ENCODE measurements around the gene EHBP1L1.

The EHBP1L1 gene

GRCh38 chr11:65560555-65561418 lies 15.1 kb upstream of the EHBP1L1 start:
- DNase-seq (ENCODE audit: low spot score) = no peak

DNA sequence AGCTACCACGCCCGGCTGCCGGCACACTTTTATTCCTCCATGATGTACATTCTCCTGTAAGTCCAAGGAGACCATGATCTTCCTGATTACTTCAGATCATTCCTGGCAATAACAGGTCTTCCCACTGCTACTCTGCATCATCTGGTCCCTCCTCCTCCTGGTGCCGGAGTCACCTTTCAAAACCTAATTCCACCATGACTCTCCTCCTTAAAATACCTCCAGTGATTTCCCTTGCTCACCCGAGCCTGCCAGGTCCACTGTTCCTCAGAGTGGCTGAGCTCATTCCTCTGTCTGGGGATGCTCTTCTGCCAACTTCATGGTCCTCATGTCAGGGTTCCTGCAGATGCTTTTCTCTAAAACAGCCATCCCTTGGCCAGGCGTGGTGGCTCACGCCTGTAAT lies 13.8 kb upstream of the EHBP1L1 start:
- DNase-seq (ENCODE audit: low spot score) = no peak

GRCh38 chr11:65562788-65563187 lies 13.1 kb upstream of the EHBP1L1 start:
- no peak for DNase-seq (ENCODE audit: low spot score)

GRCh38 chr11:65563601-65564000 lies 12.3 kb upstream of the EHBP1L1 start:
- DNase-seq (ENCODE audit: low spot score) = no peak

GRCh38 chr11:65564879-65565559 lies 10.8 kb upstream of the EHBP1L1 start:
- peak; percentile 43 for DNase-seq (ENCODE audit: low spot score)

DNA sequence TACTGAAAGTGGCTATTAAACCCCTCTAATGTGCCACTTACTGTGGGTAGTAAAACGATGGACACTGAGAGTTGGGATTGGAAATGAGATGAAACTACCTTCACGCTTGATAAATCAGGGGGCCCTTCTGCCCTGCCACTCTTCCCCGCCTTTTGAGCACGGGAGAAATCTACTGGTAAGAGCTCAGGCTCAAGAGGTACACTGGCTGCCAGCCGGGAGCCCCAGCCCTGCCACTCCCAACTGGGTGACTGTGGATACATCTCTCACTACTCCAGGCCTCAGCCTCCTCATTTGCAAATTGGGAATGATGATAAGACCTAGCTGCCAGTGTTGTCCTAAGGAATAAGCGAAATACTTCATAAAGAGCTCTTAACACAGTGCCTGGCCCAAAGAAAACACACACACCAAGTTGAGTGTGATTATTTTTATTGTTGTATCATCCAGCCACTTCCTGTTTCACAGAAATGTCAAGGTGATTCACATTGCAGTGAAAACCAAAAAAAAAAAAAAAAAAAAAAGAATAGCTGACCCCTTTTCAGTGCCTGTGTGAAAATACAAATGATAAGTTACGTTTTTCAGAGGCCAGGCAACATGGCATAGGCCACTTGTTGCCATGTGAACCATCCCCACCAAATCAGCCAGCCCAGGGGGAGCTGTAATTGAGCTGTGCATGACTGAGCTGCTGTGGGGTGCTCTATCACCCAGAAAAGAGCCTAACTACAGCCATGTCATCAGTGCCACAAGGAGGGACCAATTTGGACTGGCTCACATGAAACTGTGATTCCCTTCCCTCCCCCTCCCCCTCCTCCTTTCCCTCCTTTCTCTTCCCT lies 10.0 kb upstream of the EHBP1L1 start:
- peak; percentile 86 for DNase-seq (ENCODE audit: low spot score)

GRCh38 chr11:65569164-65569972 lies 6.5 kb upstream of the EHBP1L1 start:
- DNase-seq (ENCODE audit: low spot score) = no peak

DNA sequence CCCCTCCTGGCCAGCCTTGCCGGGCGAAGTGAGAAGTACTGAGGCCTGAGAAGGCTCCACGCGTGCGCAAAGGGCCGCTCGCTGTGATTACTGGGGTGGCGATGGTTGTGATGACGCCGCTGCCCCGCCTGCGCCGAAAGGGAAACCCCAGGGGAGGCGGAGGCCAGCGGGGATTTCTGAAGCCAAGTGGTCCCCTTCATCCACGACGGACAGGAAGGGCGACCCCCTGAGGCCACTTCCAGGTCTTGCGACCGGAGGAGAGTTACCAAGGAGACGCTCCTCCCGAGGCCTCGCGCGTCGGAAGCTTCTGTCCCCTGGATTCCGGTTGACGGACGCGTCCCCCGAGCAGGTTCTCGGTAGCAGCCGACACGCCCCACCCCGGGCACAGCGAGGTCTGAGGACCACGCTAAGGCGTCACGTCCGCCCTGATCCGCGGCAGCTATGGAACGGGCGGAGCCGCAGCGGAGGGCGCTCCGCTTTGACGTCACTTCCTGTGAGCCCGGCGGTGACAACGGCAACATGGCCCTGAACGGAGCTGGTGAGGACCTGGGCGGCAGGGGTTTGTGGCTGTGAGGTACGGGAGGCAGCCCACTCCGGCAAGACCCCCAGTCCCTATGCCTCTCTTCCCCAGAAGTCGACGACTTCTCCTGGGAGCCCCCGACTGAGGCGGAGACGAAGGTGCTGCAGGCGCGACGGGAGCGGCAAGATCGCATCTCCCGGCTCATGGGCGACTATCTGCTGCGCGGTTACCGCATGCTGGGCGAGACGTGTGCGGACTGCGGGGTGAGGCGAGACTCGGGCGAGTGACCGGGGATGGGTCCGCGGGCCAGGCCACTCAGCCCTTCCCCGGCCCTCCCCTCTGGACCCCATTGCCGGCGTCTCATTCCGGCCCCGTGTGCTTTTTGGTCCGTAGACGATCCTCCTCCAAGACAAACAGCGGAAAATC lies 5.6 kb upstream of the EHBP1L1 start, which contains the start of gene ZNRD2:
Gene ZNRD2, plus strand, starts transcription at position 505 of the 946 bp plus-strand sequence. Its CDS starts 15 bp downstream, at position 520.
- peak; percentile 98 for DNase-seq (ENCODE audit: low spot score)

- no peak for DNase-seq (ENCODE audit: low spot score)
These were observed 4.4 kb upstream of the EHBP1L1 start for GRCh38 chr11:65571420-65571819.

GRCh38 chr11:65571940-65572339 lies 3.9 kb upstream of the EHBP1L1 start:
- DNase-seq (ENCODE audit: low spot score) = no peak

- peak; percentile 88 for DNase-seq (ENCODE audit: low spot score)
These were observed 3.3 kb upstream of the EHBP1L1 start, which contains the start of gene FAM89B for GRCh38 chr11:65572356-65573051. Gene FAM89B (plus strand): TSS chr11:65572538. CDS start chr11:65572670, 132 bp downstream.

GRCh38 chr11:65573391-65574079 lies 2.3 kb upstream of the EHBP1L1 start:
- no peak for DNase-seq (ENCODE audit: low spot score)

DNA sequence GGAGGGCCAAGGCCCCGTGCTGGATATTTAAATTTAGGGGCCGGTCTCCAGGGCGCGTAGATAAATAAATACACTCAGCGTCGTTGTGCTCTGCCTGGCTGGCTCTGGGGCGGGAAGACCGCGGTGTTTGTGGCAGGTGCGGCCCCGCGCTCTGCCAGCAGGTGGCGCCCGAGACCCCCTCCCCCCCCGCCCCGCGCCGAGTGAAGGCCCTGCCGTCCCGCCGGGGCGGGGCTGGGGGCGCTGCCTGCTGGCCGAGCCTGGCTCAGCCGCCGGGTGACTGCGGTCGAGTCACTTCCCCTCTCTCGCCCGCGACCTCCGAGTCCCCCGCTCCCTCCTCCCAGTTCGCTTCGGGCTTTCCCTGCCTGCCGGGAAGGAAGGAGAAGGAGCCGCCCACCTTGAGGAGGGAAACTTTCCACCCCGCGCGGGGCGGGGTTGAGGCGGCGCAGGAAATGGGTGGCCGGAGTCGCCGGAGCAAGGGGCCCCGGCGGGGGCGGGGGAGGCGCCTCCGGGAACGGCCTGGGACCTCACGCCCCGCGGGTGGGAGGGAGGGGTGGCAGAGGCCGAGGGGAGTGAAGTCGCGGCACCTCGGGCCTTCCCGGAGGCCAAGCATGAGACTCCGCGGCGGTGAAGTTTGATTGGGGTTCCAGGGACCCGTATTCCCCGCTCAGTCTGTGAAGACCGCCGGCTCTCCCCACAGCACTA lies 1.6 kb upstream of the EHBP1L1 start:
- DNase-seq (ENCODE audit: low spot score) = peak; percentile 87

- no peak for DNase-seq (ENCODE audit: low spot score)
These were observed 864 bp upstream of the EHBP1L1 start for GRCh38 chr11:65574811-65575567.

DNA sequence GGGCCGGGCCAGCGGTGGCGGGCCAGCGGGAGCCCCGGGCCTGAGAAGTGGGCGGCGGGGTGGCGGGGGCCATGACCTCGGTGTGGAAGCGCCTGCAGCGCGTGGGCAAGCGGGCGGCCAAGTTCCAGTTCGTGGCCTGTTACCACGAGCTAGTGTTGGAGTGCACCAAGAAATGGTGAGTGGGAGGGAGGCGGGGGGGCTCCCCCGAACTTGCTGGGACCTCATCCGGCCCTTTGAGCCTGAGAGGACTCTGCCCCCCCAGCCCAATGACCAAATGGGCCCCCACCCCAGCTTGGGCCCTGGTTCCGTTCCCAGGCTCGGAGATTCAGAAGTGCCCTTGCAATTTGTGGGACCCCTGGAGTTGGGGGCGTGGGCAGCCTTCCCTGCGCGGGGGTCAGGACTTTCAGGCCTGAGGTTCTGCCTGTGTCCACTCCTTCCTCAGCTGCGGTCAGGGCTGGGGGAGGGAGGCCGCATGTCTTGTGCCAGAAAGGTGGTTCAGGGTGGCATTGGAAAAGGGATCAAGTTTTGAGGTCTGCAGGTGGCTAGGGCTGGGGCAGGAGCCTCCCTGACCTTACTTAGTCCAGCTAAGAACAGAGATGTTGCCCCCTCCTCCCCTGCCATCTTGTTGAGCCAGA lies 496 bp downstream of the EHBP1L1 start:
- no peak for DNase-seq (ENCODE audit: low spot score)

DNA sequence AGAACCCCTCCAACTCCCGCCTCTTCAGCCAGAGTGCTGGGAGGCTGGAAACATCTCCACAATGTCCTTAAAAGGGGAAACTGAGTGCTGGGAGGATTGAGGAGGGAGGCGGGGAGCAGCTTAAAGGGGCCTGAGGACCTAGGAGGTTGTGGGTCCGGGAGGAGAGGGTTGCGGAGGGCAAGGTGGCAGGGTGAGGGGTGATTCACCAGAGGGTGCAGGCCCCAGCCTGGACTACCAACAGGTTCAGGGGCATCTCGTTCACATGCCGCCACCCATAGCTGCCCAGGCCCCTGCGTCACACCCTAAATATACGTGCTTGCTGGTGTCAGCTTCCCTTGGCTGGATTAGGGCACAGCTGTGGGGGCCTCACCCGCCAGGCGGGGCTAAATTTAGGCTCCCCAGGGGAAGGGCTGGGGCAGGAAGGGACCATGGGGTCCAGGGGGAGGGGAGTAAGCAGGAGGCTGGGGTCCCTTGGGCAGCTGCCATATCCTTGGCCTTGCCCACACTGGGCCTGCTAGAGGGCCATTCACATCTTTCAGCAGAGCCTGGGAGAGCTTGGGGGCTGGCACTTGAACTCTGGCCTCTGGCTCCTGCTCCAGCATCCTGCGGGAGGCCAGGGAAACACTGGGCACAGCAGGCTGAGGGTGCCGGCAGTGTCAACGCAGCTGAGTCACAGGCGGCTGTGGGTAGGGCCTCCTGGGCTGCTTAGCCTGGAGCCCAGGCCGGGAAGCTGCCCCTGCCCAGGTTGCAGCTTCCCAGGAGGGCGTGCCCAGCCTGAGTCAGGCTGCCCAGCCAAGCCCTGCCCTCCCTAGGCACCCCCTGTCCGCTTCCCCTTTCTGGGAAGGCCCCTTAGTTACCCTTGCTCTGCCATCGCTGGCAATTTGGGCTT lies 1.3 kb downstream of the EHBP1L1 start:
- no peak for DNase-seq (ENCODE audit: low spot score)

Data from CD4-positive, alpha-beta T cell treated with Interleukin-15 for 4 hours (primary cell).